Suprapubic skin (tissue), 3 donors: ENCODE measurements around the gene SLCO3A1.

Experiments
- POLR2A ChIP-seq, 2 donors: fragments of 450-650 bp; IDR thresholded peaks; one replicate each; pipeline ENCODE4 v1.6.1; 2017; ENCODE audit warnings: antibody characterized with exemption in 2 of 2, mild to moderate bottlenecking in 2 of 2, moderate library complexity in 2 of 2
- TF ChIP-seq, protein P1 (sequence below), 2 donors: fragments of 200-600 bp in 1 of 2; fragments of 450-650 bp in 1 of 2; sonication (generic) in 1 of 2; IDR thresholded peaks; one replicate each; pipeline ENCODE4 v1.5.1; 2016 to 2019; ENCODE audit warnings: antibody characterized with exemption in 2 of 2, mild to moderate bottlenecking in 1 of 2, moderate library complexity in 1 of 2

DNA sequence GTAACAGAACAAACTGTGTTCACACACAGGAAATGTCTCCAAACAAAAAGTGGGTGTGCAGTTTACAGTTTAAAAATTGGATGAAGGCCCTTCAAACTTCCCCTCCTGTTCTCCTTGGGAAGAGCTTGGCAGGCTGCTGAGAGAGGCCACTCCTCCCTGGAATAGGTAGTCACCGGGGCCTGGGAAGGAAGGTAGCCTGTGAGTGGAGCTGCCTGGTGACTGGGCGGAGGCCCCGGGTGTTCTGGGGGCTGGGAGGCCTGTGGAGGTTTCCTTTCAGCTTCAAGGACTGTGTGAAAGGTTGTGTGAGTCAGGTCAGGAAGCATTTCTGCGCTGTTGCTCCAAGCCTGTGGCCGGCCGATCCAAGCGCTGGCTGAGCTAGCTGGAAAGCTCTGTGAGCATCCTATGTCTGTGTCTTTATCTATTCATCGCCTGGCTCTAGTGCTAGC, 14.1 kb downstream of the SLCO3A1 start:
- no peak for TF ChIP-seq POLR2A (IDR thresholded peaks at IDR 0.05)
- TF ChIP-seq, protein P1, sequence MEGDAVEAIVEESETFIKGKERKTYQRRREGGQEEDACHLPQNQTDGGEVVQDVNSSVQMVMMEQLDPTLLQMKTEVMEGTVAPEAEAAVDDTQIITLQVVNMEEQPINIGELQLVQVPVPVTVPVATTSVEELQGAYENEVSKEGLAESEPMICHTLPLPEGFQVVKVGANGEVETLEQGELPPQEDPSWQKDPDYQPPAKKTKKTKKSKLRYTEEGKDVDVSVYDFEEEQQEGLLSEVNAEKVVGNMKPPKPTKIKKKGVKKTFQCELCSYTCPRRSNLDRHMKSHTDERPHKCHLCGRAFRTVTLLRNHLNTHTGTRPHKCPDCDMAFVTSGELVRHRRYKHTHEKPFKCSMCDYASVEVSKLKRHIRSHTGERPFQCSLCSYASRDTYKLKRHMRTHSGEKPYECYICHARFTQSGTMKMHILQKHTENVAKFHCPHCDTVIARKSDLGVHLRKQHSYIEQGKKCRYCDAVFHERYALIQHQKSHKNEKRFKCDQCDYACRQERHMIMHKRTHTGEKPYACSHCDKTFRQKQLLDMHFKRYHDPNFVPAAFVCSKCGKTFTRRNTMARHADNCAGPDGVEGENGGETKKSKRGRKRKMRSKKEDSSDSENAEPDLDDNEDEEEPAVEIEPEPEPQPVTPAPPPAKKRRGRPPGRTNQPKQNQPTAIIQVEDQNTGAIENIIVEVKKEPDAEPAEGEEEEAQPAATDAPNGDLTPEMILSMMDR (IDR thresholded peaks at IDR 0.05), result no peak
